NCI-H1092 (cell line): ENCODE measurements around the gene STRN3.
"Not testable (repeated sequence)": the region's sequence is repeated elsewhere in the genome, so short reads cannot be mapped to it uniquely, and the experiment has no call there.

Experiments used
- DNase-seq: peaks from one replicate; lab custom pipeline; 2025; lab: John Stamatoyannopoulos, UW

The STRN3 gene

DNA sequence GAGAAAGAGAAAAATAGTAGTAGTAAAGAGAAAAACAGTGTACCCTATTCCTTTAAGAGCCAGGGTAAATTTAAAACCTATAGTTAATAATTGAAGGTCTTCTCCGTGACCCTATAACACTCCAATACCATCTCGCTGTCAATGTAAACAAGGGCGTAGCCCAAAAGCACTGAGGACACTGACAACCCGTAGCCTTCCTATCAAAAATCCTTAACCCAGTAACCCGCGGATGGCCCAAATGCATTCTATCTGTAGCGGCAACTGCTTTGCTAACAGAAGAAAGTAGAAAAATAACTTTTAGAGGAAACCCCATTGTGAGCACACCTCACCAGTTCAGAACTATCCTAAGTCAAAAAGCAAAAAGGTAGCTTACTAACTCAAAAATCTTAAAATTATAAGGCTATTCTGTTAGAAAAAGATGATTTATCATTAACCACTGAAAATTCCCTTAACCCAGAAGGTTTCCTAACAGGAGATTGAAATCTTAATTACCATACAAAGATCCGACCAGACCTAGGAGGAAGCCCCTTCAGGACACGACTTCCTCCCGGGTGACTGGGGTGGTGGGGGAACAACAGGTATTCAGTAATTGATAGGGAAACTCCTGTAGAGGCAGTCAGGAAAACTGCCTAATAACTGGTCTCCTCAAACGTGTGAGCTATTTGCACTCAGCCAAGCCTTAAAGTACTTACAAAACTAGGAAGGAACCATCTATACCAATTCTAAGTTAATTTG, 58.6 kb downstream of the STRN3 start:
- DNase-seq = not testable (repeated sequence)

DNA sequence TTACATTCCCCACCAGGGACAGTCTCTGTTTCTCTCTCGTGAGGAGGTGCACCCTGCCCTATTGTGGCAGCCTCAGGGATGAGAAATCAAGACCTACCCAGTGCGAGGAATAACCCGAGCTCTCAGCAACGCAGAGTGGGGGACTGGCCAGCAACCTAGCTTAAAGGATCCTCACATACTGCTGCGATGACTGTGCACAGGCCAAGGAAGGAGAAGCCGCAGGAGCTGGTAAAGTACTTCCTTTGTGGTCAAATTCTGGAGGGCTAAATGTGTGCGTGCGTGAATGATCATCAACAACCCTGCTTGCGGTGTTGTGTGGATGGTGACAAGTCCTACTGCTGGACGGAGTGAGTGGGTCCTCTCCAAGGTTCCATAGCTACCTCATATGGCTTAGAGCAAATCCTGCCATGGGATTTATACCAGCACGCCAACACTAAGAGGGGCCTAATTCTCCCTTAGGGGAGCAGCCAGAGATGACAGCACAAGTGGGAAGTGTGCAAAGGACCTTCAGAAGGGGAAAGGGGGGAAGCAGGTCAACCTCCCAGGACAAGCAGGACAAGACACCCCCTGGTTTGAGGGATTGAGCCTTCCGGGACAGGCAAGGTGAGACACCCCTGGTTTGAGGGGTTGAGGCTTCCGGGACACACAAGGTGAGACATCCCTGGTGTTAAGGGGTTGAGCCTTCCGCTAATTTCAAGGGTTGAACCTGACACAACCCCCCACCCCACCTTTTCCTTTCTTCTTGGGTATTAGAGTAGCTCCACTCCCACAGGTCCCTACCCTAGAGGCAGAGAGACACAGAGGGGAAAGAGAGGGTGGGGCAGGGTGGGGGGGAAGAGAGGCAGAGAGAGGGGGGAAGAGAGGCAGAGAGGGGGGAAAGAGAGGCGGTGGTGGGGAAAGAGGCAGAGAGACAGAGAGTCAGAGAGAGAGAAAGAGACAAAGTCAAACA, 59.5 kb downstream of the STRN3 start:
- DNase-seq = no peak

DNA sequence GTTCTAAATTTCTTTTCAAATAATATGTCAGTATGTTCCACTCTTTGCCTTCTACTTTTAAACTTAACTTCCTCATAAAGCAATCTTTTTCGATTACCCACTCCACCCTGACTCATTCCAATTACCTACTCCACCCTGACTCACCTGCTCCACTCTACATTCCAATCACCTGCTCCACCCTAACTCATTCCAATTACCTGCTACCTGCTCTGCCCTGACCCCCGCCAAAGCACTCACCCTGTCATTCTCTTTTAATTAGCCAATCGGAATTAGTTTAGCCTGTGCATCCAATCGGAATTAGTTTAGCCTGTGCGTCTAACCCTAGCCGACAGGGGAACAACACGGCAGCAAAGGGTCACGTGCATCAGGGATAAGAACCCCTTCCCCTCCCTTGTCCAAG, 60.3 kb downstream of the STRN3 start:
- not testable (repeated sequence) for DNase-seq

DNA sequence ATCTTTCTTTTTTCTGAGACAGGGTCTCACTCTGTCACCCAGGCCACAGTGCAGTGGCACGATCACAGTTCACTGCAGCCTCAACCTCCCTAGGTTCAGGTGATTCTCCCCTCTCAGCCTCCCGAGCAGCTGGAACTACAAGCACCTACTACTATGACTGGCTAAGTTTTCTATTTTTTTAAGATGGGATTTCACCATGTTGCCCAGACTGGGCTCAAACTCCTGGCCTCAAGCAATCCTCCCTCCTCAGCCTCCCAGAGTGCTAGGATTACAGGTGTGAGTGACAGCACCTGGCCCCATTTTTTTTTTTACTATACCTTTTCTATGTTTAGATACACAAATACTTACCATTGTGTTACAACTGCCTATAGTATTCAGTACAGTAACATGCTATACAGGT, 63.6 kb downstream of the STRN3 start:
- DNase-seq = not testable (repeated sequence)

DNA sequence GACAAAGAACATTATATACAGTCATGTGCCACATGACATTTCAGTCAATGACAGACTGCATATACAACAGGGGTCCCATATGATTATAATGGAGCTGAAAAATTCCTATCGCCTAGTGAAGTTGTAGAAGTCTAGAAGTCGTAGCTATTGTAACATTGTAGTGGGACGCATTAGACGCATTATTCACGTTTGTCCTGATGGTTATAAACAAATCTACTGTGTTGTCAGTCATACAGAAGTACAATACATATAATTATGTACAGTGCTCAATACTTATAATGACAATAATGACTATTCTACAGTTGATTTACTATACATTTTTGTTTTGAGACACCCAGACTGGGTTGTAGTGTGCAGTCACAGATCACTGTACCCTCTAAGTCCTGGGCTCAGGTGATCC, 64.8 kb downstream of the STRN3 start:
- DNase-seq = no peak

DNA sequence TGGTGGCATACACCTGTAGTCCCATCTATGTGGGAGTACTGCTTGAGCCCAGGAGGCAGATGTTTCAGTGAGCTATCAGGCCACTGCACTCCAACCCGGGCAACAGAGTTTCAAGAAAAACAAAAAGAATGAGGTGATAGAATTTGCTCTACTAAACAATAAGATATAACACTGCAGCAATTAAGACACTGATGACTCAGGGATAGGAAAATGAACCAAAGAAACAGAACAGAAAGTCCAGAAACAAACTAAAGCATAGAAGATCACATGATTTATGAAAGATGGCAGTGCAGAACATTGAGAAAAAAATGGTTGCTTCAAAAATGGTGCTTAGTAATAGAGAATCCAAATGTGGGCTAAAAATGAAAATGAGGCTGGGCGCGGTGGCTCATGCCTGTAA, 66.0 kb downstream of the STRN3 start:
- no peak for DNase-seq

DNA sequence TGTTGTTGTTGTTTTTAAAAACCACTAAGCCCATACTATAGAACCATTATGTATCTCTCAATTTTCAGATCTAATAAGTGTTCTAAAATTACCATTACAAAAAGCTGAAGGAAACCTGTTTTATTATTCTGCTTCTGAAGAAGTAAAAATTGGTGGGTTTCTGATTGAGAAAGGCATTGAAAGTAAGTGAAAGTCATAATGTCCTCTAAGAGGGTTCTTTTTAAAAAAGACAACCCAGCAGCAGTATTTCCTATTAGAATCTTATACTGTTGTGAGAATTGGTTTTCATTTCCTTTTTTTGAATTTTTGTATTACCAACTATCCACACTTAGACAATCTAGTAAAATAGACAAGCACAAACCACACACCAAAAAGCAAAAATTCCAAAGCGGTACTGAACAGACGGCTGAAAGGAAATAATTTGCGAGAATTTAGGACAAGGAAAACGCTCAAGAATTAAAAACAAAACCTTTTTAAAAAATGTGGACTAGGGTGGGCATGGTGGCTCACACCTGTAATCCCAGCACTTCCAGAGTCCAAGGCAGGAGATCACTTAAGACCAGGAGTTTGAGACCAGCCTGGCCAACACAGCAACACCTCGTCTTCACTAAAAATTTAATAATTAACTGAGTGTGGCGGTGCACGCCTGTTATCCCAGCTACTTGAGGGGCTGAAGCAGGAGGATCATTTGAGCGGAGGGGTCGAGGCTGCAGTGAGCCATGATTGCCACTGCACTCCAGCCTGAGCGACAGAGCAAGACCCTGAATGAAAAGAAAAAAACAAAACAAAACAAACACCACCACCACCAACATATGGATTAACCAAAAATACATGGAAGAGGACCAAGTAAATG, 67.4 kb downstream of the STRN3 start:
- DNase-seq = no peak

DNA sequence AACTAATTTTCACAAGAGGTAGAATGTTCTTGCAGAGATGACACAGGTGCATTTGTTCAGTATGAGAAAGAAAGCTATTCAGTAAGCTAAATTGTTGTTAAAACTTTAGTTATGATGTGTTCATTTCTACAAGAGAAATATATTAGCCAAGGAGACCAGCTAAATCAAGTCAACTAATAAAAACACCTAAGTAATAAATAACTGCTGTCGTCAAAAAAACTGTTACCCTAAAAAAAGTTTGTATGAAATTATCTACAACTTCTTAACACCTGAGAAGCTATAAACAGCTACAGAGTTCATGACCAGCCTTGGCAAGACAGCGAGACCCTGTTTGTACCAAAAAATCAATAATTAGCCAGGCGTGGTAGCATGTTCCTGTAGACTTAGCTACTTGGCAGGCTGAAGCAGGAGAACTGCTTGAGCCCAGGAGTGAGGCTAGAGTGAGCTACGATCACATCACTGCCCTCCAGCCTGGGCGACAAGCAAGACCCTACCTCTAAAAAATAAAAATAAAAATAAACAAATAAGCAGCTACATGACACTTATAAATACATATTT, 68.3 kb downstream of the STRN3 start:
- DNase-seq = peak; percentile 7

DNA sequence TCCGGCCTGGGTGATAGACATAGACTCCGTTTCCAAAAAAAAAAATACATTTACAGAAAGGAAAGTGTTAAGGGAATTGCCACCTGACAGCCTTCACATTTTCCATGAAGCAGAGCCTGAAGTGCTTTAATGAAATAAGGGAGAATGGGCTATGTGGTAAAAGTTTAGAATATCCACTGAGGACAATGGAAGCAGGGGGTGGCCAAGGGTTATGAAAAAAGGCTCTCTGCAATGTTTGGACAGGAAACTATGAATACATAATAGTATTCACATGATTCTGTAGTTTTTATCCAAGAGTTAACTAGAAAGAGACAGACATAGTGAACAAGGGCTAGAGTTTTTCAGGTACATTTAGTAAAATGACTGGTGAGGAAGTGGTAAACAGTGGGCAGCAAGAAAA, 76.5 kb downstream of the STRN3 start:
- no peak for DNase-seq

DNA sequence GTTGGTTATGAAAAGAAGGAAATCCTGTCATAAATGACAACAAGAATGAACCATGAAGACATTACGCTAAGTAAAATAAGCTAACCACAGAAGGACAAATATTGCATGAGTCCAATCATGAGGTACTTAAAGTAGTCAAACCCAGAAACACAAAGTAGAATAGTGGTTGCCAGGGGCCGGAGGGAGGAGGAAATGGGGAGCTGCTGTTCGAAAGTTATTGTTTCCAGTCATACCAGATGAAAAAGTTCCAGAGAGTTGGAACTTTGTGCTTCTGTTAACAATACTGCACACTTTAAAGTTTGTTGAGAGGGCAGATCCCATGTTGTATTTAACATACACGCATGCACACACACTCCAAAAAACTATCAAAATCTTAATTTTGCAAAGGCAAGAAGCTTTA, 82.5 kb downstream of the STRN3 start:
- no peak for DNase-seq

DNA sequence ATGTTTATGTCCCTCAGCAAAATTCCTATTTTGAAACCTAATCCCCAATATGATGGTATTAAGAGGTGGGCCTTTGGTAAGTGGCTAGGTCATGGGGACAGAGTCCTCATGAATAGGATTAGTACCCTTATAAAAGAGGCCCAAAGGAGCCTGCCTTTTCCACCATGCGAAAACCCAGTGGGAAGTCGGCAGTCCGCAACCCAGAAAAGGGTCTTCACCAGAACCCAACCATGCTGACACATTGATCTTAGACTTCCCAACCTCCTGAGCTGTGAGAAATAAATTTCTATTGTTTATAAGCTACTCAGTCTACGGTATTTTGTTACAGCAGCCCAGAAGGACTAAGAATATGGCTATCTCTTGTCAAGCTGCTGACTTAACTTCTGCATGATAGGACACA, 85.3 kb downstream of the STRN3 start:
- DNase-seq = no peak

DNA sequence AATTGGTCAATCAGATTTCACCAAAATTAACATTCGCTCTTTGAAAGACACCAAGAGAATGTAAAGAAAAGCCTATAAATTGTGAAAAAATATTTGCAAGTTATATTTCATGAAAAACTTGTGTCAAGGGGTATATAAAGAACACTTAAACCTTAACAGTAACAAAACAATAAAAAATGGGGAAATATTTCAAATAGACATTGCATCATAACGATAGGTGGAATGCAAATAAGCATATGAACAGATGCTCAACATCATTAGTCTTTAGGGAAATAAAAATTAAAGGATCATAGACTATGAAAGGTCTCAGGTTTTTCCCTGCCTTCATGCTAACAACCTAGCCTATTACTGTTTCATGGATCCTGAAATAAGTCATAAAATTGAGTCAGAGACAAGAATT, 87.6 kb downstream of the STRN3 start:
- no peak for DNase-seq

DNA sequence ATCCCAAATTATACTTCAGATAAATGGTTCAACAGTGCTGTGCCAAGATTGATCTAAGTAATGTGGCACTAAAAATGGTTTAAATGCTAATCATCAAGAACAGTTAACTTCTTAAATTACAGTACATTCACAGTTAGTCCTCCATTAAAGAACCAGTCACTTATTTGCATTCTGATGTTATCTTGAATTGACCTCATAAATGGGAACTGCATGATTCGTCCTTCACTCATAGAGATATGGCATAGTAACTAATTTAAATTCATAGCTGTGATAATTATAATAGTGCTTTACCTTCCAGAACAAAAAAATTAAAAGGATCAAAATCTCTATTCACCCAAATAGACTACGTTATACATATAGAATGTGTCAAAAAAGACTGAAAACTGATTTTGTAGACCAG, 90.7 kb downstream of the STRN3 start:
- no peak for DNase-seq

DNA sequence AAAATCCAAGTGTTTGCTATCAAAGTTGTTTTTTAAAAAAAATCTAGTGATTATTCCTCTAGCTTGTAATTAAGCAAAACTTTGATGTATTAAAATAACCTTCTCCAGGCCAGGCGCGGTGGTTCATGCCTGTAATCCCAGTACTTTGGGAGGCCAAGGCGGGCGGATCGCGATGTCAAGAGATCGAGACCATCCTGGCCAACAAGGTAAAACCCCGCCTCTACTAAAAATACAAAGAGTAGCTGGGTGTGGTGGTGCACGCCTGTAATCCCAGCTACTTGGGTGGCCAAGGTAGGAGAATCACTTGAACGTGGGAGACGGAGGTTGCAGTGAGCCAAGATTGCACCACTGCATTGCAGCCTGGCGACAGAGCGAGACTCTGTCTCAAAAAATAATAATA, 92.2 kb downstream of the STRN3 start:
- DNase-seq = not testable (repeated sequence)

DNA sequence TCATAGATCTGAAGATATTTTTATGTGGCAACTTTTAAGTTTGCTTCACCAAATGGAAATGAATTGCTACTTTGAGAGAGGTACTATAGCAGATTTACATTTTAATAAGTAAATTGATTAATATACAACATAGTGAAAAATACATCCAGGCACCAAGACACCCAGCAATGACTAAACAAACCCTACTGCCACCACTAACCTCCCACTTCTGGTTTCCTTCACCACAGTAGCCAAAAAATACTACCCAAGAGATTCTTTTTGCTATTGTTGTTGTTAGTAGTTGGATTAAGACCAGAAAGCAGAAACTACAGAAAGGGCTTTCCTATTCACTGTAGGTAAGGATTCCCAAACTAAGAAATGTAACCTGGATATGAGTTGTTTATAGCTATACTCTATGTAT, 97.7 kb downstream of the STRN3 start:
- DNase-seq = no peak

DNA sequence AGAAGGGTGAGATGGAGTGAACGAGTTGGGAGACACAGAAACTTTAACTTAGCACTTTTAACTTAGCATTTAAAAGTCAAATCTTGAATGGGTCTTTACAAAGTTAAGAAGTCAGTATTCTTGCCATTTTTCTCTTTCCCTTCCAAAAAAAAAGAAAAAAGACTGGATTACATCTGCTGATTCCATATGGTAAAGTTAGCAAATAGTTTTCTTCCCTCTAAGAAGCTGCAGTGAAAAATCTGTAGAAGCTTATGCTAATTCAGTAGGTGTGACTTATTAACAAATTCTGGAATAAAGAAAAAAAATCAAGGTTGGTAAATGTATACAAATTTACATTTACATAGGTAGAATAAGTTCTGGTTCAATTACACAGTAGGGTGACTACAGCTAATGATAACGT, 100.9 kb downstream of the STRN3 start:
- DNase-seq = no peak

DNA sequence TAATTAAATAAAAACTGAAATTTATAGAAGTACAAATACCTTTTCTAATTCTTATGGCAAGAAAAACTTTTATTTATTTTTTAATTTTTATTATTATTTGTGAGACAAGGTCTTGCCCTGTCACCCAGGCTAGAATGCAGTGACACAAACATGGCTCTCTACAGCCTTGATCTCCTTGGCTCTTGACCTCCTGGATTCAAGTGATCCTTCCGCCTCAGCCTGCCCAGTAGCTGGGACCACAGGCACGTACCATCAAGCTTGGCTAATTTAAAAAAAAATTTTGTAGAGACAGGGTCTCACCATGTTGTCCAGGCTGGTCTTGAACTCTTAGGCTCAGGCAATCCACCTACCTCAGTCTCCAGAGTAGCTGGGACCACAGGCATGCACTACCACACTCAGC, 104.4 kb downstream of the STRN3 start:
- no peak for DNase-seq

DNA sequence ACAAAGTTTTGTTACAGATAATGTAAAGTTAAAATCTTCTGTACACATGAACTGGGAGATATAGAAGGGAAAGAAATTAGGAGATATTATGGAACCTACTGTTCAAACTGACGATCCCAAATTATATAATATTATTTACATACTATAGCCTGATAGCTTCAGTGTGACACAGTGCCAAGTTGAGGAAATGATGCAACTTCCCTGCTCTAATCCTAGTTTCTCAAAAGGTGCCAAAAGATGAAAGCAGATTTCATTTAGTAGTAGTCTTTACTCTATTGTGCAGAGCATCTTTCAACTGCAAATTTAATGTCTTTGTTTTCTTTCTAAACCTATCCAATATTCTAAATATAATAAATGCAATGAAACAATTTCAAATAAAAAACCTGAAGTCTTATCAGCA, 104.9 kb downstream of the STRN3 start:
- no peak for DNase-seq

DNA sequence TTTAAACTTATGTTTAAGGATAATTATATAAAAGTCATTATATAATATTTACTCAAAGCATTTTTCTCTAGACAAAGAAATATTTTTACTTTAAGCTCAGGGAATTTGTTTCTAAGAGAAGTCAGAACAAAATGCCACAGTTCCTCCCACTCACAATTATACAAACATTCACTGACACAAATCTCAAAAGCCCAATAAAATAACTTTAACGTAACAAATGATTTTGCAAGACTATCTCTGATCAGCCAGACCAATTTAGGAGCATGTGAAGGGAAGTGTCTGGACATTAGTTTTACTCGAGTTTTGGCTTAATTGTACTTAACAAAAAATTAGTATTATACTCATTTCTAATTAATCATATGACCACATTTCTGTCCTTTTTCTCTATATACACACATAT, 110.6 kb downstream of the STRN3 start:
- DNase-seq = no peak

DNA sequence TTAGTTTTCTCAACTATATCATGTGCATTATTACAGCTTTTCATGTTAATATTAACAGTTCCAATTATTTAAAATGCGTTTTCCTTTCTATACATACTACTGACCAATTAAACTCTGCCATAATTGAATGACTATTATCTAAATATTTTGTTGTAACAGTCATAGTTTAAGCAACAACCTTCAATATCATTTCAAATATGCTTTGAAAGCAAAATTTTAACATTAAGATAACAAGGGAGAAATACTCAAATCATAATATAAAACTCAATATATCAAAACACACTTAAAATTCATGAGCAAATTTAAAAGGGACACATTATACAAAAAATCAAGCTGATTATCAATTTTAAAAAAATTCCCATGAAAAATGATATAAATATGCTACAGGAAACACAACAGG, 111.4 kb downstream of the STRN3 start:
- no peak for DNase-seq

DNA sequence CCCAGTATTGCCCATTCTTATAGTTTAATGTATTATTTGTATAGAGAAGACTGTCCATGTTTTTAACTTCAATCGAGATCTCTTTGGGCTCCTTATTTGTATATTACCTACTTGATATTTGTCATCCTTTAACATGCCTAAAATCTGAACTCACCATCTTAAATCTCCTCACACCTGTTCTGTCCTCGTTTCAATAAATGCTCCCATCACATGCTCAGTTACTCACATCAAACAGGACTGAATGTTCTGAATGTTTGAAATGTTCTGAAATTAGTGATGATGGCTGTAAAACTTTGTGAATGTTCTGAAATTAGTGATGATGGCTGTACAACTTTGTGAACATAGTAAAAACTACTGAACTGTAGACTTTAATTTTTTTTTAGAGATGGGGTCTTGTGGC, 117.4 kb downstream of the STRN3 start:
- DNase-seq = no peak

DNA sequence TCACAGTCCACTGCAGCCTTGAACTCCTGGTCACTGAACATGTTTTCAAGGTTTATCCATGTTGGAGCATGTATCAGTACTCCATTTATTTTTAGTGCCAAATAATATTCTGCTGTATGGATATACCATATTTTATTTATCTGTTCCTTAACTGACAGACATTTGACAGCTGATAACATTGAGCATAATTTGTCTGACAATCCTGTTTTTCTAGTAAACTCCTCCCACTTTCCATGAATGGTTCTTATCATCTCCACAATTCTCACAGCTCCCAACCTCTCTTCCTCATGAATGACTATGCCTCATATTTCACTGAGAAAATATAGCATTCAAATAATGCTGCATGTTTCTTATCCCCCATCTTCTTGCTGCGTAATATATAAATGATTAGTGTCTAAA, 118.5 kb downstream of the STRN3 start:
- no peak for DNase-seq
